NCI-H82 treated with DMSO at 0.1 percent for 48 hours (cell line): ENCODE data around the gene POLRMT.
A peak's percentile ranks its signal among the peaks of the same experiment; 100 is the strongest.

Experiments used
- DNase-seq: peaks from one replicate; lab custom pipeline; 2025; ENCODE audit not compliant: unreplicated experiment; lab: John Stamatoyannopoulos, UW

POLRMT gene

GRCh38 chr19:581399-582111 is 51.8 kb downstream of the POLRMT start:
- DNase-seq, result no peak

DNA sequence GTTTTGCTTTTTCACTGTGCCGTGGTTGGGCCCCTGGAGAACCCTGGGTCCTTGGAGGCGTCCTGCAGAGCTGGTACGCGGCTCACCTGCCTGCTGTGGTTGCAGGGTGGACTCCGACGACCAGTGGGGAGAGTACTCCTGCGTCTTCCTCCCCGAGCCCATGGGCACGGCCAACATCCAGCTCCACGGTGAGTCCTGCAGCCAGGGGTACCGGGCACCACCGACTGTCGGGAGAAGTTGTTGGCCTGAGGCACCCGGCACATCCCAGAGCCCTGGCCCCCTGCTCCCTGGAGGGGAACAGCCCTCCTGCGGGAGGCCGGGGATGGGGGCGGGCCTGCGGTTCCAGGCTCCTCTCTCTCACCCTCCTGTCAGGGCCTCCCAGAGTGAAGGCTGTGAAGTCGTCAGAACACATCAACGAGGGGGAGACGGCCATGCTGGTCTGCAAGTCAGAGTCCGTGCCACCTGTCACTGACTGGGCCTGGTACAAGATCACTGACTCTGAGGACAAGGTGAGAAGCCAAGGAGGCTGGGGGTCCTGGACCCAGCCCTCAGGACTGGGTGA is 53.0 kb downstream of the POLRMT start:
- no peak for DNase-seq

- no peak for DNase-seq
Measured at GRCh38 chr19:579842-580155, 53.5 kb downstream of the POLRMT start.

GRCh38 chr19:579111-579841 is 54.1 kb downstream of the POLRMT start:
- no peak for DNase-seq

DNA sequence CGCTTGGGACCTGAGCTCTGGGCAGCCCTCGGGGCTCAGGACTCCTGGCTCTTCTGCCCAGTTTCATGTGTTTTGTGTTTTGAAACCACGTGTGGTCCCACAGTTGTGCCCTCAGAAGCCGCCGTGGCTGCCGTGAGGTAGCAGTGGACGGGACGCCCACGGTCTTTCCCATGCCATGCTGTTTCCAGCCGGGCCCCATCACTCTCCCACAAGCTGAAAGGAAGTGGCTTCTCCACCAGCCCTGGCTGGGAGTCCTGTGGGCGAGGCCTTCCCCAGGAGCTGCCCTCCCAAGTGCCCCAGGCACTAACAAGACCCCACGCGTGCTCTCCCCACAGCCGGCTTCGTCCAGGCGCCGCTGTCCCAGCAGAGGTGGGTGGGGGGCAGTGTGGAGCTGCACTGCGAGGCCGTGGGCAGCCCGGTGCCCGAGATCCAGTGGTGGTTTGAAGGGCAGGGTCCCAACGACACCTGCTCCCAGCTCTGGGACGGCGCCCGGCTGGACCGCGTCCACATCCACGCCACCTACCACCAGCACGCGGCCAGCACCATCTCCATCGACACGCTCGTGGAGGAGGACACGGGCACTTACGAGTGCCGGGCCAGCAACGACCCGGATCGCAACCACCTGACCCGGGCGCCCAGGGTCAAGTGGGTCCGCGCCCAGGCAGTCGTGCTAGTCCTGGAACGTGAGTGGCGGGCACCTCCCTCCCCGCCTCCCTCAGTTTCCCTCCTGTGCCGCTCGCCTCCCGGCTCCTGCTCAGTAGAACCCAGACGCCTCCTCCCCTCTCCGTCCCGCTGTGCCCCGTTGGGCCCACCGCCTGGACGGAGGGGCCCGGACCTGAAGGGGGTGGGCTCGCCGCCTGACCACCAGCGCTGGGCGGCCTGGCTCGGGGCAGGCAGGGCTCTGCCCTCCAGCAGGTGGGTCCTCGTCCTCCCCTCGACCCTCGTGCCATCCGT is 55.6 kb downstream of the POLRMT start:
- DNase-seq, result no peak

DNA sequence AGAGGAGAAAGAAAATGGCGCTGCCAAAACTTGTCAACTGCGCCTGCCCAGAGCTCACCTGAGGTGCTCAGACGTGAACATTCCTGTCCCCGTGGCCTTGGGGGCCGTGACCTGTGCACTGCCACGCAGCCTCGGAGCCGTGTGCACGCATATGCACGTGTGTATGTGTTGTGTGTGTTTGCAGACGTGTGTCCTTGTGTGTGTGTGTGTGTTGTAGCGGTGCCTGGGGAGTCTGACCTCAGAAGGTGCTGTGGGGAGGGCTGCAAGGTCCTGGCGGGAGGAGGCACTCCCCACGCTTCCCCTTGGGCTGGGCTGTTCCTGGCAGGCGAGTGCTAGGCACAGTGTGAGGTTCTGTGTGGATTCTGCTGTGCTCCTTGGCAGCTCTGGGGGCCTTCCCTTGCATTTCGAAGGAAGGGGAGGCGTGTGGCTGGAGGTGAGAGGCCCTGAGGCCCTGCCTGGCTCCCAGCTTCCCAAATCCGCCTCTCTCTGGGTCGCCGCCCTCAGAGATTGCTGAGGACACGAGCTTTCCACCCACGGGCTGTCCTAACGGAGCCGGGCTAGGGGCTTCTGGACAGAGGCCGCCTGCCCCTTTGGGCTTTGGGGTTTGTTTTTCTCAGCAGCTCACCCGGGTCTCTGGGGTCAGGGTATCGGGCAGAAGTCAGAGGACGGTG is 56.4 kb downstream of the POLRMT start:
- no peak for DNase-seq

DNA sequence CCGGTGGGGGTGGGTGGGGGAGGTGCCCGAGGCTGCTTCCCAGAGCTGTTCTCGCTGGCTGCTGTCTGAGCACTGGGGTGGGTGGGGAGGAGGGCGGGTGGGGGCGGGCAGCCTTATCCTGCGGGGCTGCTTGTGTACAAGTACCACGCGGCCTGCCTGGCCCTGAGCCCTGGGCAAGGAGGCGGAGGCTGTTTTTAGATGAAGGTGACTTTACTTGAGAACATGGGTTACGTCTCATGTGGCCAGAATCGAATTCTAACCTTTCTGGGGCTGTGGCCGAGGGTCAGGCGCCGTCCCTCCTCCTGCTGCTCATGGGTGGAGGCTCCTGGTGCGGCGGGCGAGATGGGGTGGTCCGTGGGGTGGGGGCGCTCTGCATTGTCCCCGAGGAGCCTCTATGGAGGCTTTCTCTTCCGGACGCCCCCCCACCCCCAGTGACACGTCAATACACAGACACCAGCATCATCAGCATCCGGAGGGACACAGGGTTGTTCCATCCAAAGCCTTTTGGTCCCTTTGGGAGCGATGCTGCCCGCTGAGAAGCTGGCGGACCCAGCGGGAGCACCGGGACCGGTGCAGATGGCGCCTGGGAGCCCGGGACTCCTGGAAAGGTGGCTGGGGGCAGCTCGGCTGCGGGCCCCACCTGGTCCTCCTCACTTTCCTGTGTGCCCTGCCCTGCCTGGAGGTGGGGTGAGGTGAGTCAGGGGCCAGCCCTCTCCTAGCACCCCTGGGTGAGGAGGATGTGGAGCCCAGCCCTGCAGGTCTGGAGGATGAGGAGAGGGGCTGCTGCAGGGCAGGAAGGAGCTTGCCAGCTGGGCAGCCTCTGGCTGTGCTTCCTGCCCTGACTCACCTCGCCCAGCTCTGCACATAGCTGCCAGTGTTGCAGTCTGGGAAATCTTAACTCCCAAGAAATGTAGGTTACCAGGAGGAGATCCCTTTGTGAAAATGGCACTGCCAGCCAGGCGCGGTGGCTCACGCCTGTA is 57.5 kb downstream of the POLRMT start:
- no peak for DNase-seq

DNA sequence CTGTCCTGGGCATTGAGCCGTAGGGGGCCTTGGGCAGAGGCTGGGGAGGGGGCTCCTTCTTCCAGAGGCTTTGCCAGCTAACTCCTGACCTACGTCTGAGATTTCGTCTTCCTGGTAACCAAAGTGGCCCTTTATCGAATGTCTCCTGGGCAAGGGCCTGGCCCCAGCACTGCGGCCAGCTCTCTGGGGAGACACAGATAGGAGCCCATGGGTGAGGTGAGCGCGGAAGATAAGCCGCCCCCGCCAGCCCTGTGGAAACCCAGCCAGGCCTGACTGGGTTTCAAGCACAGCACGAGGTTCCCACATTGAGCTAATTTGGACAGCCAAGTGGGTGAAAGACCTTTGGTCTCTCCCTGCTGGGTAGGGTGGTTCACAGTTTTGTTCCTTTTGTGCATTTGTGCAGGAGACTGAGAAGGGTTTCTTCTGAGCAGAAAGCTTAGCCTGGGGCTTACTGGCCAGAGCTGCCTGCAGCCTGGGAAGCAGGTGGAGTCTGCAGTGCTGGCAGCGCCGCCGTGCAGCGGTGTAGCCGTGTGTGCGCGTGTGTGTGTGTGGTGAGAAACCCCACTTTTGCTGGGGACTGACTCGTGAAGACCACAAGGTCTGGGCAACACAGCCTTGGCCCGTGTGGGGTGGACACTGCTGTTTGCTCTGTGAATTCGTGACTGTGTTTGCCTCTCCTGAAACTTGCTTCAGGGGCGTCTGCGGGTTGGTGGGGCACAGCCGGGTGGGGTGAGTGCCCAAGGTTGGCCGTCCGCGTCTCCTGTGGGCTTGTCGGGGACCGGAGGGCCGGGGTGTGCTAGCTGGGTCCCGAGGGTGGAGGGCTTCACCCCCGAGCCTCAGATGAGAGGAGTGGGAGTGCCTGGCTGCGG is 58.4 kb downstream of the POLRMT start:
- no peak for DNase-seq

DNA sequence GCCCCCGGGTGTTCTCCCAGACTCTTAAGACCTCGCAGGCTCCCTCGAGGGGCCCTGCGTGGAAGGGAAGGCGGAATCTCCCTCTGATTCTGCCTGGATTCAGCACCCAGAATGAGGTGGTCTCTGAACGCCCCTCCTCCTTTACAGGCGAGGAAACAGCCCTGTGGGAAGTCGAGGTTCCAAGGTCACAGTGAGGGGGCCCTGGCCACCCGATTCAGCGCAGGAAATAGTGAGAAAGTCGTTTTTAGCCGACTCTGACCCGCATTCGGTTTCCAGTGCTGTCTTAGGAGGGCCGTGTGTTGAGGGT is 59.9 kb downstream of the POLRMT start:
- no peak for DNase-seq

- peak; percentile 27 for DNase-seq
Measured at GRCh38 chr19:572743-573518, 60.4 kb downstream of the POLRMT start.

DNA sequence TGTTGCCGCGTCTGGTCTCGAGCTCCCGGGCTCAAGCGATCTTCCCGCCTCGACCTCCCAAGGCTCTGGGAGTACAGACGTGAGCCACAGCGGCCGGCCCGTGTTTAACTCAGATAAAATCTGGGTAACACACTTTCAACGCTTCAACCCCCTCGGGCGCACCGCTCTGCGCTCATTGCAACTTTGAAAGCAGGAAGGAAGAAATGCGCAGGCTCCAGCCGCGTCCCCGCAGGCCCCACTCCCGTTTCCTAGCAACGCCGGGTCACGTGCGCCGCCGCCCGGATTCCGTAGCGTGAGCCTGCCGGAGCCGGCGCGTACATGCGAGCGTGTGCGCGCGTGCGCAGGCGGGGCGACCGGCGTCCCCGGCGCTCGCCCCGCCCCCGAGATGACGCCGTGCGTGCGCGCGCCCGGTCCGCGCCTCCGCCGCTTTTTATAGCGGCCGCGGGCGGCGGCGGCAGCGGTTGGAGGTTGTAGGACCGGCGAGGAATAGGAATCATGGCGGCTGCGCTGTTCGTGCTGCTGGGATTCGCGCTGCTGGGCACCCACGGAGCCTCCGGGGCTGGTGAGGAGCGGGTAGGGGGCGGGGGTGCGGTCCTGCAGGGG is 61.1 kb downstream of the POLRMT start, which contains the start of gene BSG:
BSG (plus strand) TSS at position 457 of the 603 bp plus-strand sequence; CDS start at position 496, 39 bp downstream.
- peak; percentile 73 for DNase-seq

DNA sequence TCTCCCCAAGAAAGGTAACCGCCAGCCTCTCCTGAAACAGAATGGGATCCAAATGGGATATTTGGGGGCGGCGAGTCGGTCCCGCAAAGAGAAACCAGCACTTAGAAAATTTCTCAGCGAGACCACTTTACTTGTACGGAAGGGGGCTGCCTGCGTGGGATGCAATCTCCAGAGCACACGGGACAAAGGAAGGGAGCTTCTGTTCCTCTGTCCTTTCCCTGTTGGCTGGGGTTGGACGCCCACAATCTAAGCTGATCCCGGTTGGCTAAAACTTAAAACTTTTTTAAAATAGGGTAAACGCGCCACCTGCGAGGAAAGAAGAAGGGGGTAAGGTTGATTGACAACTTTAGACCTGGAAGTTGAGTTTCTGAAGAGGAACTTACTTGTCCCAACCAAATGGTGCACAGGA is 61.8 kb downstream of the POLRMT start:
- no peak for DNase-seq

GRCh38 chr19:570937-571565 is 62.3 kb downstream of the POLRMT start:
- peak; percentile 27 for DNase-seq

GRCh38 chr19:570251-570686 is 63.1 kb downstream of the POLRMT start:
- no peak for DNase-seq

DNA sequence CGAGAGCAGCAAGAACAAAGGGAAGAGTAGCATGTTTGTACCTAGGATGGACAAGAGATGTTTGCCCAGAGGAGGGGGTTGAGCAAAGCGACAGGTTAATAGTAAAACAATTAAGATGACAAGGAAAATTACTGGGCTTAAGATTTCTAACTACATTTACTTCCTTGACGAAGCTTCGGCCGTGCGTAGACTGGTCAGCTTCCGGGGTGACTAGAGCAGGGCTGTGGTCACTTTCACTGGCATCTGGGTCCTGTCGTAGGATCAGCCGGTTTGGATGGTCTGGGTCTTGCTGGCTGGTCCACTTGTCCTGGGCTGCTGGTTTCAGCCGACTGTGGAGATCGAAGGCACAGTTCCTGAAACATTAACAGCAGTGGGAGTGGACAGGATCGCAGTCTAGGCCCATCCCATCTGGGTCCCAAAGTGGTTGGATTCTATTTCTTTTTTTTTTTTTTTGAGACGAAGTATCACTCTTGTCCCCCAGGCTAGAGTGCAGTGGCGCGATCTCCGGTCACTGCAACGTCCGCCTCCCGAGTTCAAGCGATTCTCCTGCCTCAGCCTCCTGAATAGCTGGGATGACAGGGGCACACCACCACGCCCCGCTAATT is 65.9 kb downstream of the POLRMT start:
- DNase-seq, result no peak
